Measurements from ENCODE around the gene TICAM1.

GRCh38 chr19:4814625-4815425 lies 16.7 kb downstream of the TICAM1 start:
- TF ChIP-seq POLR2AphosphoS5 (IDR thresholded peaks at IDR 0.05) (no peak), CTCF (IDR thresholded peaks at IDR 0.05) (no peak)

Measured in sigmoid colon (tissue), 4 donors.